PFSK-1 (cell line): ENCODE data around the gene EGR1.

ENCODE experiments used
- FOXP2 ChIP-seq: optimal IDR thresholded peaks from 2 replicates; pipeline ENCODE3; 2011; ENCODE audit warnings: borderline replicate concordance, control low read depth, inconsistent platforms; ENCODE audit not compliant: insufficient read depth; ENCODE audit errors: extremely low read length, extremely low read depth
- POLR2AphosphoS5 ChIP-seq: IDR thresholded peaks from 2 replicates; pipeline ENCODE4 v1.6.1; 2012; ENCODE audit warnings: low read depth, mild to moderate bottlenecking, control low read depth, low read length, moderate library complexity
- REST ChIP-seq, 2 experiments: IDR thresholded peaks; 2 replicates each; pipeline versions ENCODE4 v1.6.1 to v1.8.0; 2011 to 2012; ENCODE audit warnings: low read depth in 2 of 2, low read length in 2 of 2, control low read depth in 1 of 2, inconsistent platforms in 1 of 2, mild to moderate bottlenecking in 1 of 2, moderate library complexity in 1 of 2; ENCODE audit not compliant: insufficient read depth in 1 of 2
- SIN3A ChIP-seq: IDR thresholded peaks from 2 replicates; pipeline ENCODE4 v1.6.1; 2012; ENCODE audit warnings: mild to moderate bottlenecking, low read length, moderate library complexity, borderline replicate concordance; ENCODE audit not compliant: insufficient read depth
- TAF1 ChIP-seq: IDR thresholded peaks from 2 replicates; pipeline ENCODE4 v1.6.1; 2012; ENCODE audit warnings: low read length, control low read depth, borderline replicate concordance; ENCODE audit not compliant: insufficient read depth

The EGR1 gene

GRCh38 chr5:138492560-138493045 lies 27.3 kb downstream of the EGR1 start:
- no peak for TF ChIP-seq FOXP2
- TF ChIP-seq TAF1: no peak
- TF ChIP-seq POLR2AphosphoS5: no peak
- TF ChIP-seq SIN3A: no peak
- no peak for TF ChIP-seq REST (IDR thresholded peaks at IDR 0.05; ENCODE audit: insufficient read depth in 1 of 2, low read depth in 2 of 2, low read length in 2 of 2)

DNA sequence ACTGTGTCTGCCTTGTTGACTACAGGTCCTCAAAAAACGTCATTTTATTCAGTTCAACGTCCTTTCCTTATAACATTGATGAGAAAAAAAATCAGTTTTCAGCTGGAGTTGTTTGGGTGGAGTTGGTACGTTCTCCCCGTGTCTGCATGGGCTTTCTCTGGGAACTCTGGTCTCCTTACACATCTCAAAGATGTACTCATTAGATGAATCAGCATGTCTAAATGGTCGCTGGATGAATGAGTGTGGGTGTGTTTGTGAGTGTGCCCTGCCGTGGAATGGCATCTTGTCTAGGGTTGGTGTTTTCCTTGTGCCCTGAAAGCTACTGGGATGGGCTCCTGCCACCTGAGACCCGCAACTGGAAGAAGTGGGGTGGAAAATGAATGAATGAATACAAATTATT lies 30.1 kb downstream of the EGR1 start:
- TF ChIP-seq REST (IDR thresholded peaks at IDR 0.05; ENCODE audit: insufficient read depth in 1 of 2, low read depth in 2 of 2, low read length in 2 of 2) (no peak), POLR2AphosphoS5 (no peak), FOXP2 (no peak), TAF1 (no peak), SIN3A (no peak)

GRCh38 chr5:138498376-138498775 lies 33.1 kb downstream of the EGR1 start:
- TF ChIP-seq REST (IDR thresholded peaks at IDR 0.05; ENCODE audit: insufficient read depth in 1 of 2, low read depth in 2 of 2, low read length in 2 of 2): no peak

- TF ChIP-seq POLR2AphosphoS5: no peak
- TF ChIP-seq SIN3A: no peak
- TF ChIP-seq REST (IDR thresholded peaks at IDR 0.05; ENCODE audit: insufficient read depth in 1 of 2, low read depth in 2 of 2, low read length in 2 of 2): no peak
- no peak for TF ChIP-seq TAF1
Observed at GRCh38 chr5:138502121-138502520, 36.8 kb downstream of the EGR1 start.

- TF ChIP-seq TAF1: no peak
- no peak for TF ChIP-seq SIN3A
- no peak for TF ChIP-seq REST (IDR thresholded peaks at IDR 0.05; ENCODE audit: insufficient read depth in 1 of 2, low read depth in 2 of 2, low read length in 2 of 2)
- TF ChIP-seq FOXP2: no peak
- TF ChIP-seq POLR2AphosphoS5: no peak
Observed at GRCh38 chr5:138502521-138502920, 37.2 kb downstream of the EGR1 start.
